Hepatocyte (in vitro differentiated cells): ENCODE data around the gene SLX1A. TPM values are rescaled to one million over a fixed set of nuclear protein-coding genes. Genes with fewer than 3 reads are reported as not detected.

Source experiments
- DNase-seq: peaks from one replicate; pipeline ENCODE4 v3.0.0-alpha.2; 2016; ENCODE audit warnings: low spot score
- H2AFZ ChIP-seq: fragments of 200-600 bp; sonication (generic); 2 replicates; pipeline ENCODE4 v1.6.0; 2016; ENCODE audit warnings: antibody characterized with exemption, mild to moderate bottlenecking
- H3K27ac ChIP-seq: fragments of 200-600 bp; sonication (generic); 2 replicates; pipeline ENCODE4 v1.5.1; 2016; ENCODE audit warnings: mild to moderate bottlenecking
- H3K27me3 ChIP-seq: fragments of 200-600 bp; sonication (generic); 2 replicates; pipeline ENCODE4 v1.6.1; 2016
- H3K36me3 ChIP-seq: fragments of 200-600 bp; sonication (generic); replicated peaks from 2 replicates; pipeline ENCODE4 v1.5.1; 2016; ENCODE audit warnings: low read depth; ENCODE audit not compliant: insufficient read depth
- H3K4me1 ChIP-seq: fragments of 200-600 bp; sonication (generic); 2 replicates; pipeline ENCODE4 v1.5.1; 2016; ENCODE audit warnings: mild to moderate bottlenecking, moderate library complexity; ENCODE audit not compliant: insufficient read depth
- H3K4me2 ChIP-seq: fragments of 200-600 bp; sonication (generic); 2 replicates; pipeline ENCODE4 v1.6.0; 2016
- H3K4me3 ChIP-seq: fragments of 200-600 bp; sonication (generic); 2 replicates; pipeline ENCODE4 v1.5.1; 2016; ENCODE audit warnings: mild to moderate bottlenecking
- H3K79me2 ChIP-seq: fragments of 200-600 bp; sonication (generic); 2 replicates; pipeline ENCODE4 v1.6.0; 2017; ENCODE audit warnings: mild to moderate bottlenecking
- H3K9me2 ChIP-seq: fragments of 200-600 bp; sonication (generic); replicated peaks from 2 replicates; pipeline ENCODE4 v1.6.0; 2017; ENCODE audit warnings: mild to moderate bottlenecking; ENCODE audit not compliant: insufficient read depth
- H3K9me3 ChIP-seq: fragments of 200-600 bp; sonication (generic); 2 replicates; pipeline ENCODE4 v1.5.1; 2016; ENCODE audit warnings: low read depth, mild to moderate bottlenecking
- H4K20me1 ChIP-seq: fragments of 200-600 bp; sonication (generic); 2 replicates; pipeline ENCODE4 v1.6.0; 2016; ENCODE audit warnings: mild to moderate bottlenecking; ENCODE audit not compliant: insufficient read depth, poor library complexity, severe bottlenecking
- CTCF ChIP-seq: fragments of 200-600 bp; sonication (generic); IDR thresholded peaks from 2 replicates; pipeline ENCODE4 v1.5.1; 2016; ENCODE audit warnings: antibody characterized with exemption, mild to moderate bottlenecking; ENCODE audit not compliant: poor library complexity
- EZH2 ChIP-seq: fragments of 200-600 bp; sonication (generic); IDR thresholded peaks from 2 replicates; pipeline ENCODE4 v1.6.1; 2016; ENCODE audit warnings: antibody characterized with exemption, mild to moderate bottlenecking, borderline replicate concordance
- EZH2phosphoT487 ChIP-seq: fragments of 200-600 bp; sonication (generic); IDR thresholded peaks from one replicate; pipeline ENCODE4 v1.6.1; 2018; ENCODE audit warnings: antibody characterized with exemption, mild to moderate bottlenecking, low read depth, moderate library complexity; ENCODE audit not compliant: unreplicated experiment, severe bottlenecking
- WGBS: methylation state at CpG from one replicate; pipeline ENCODE4 v1.1.6; 2016; ENCODE audit warnings: low lambda C conversion rate; ENCODE audit errors: missing lambda C conversion rate; 5-methylcytosine and 5-hydroxymethylcytosine counted together
- polyA plus RNA-seq: library from polyadenylated mRNA; unstranded; fragments of >200 nt; fragmentation: Nextera tagmentation; extraction: Ambion mirVana; gene quantifications from 2 replicates; pipeline ENCODE4 v1.2.1, GENCODE V29; 2016
- total RNA-seq: library from RNA; depleted of rRNA; stranded (reverse); fragments of >200 nt; gene quantifications from 2 replicates; pipeline ENCODE4 v1.2.3, GENCODE V29; 2014

SLX1A gene
- total and polyA plus RNA-seq, 2 experiments from 2014 or later: 25.1 to 111 TPM

GRCh38 chr16:30183233-30184095, 10.2 kb upstream of the SLX1A start, which contains the start of gene CORO1A:
TSS of gene CORO1A (plus strand) at chr16:30183602. CDS start at chr16:30185210, 1,608 bp downstream.
- WGBS: 1% methylated on average over 19 of the region's 81 CpGs
- no peaks in the 10 kb centered on the region for H3K4me1 ChIP-seq
- no peaks in the 10 kb centered on the region for H3K27me3 ChIP-seq
- no peaks in the 10 kb centered on the region for H3K36me3 ChIP-seq
- TF ChIP-seq EZH2phosphoT487 (no peak), CTCF (no peak), EZH2 (no peak)
- no peaks in the 10 kb centered on the region for H4K20me1 ChIP-seq
- H3K27ac ChIP-seq: peak within 1 kb of the TSS; percentile 62
- H3K9me2 ChIP-seq: no peaks in the 10 kb centered on the region
- DNase-seq: peak; percentile 91
- H3K4me2 ChIP-seq: peak within 1 kb of the TSS; percentile 87
- peak within 1 kb of the TSS; percentile 84 for H2AFZ ChIP-seq
- peak within 1 kb of the TSS; percentile 54 for H3K4me3 ChIP-seq
- no peaks in the 10 kb centered on the region for H3K9me3 ChIP-seq
- H3K79me2 ChIP-seq: no peaks in the 10 kb centered on the region

GRCh38 chr16:30184096-30184890, 9.4 kb upstream of the SLX1A start:
- Histone ChIP-seq H3K36me3 (no peaks in the 10 kb centered on the region), H2AFZ (no peak overlapping the region), H3K27me3 (no peaks in the 10 kb centered on the region), H4K20me1 (no peaks in the 10 kb centered on the region), H3K4me2 (peak overlapping the region; percentile 87), H3K27ac (no peak overlapping the region), H3K4me3 (no peak overlapping the region), H3K79me2 (no peaks in the 10 kb centered on the region), H3K4me1 (no peaks in the 10 kb centered on the region), H3K9me3 (no peaks in the 10 kb centered on the region), H3K9me2 (no peaks in the 10 kb centered on the region)
- WGBS: 73% methylated on average over 24 of the region's 24 CpGs
- DNase-seq: no peak
- no peak for TF ChIP-seq EZH2phosphoT487
- no peak for TF ChIP-seq EZH2
- TF ChIP-seq CTCF: no peak

GRCh38 chr16:30184891-30185682, 8.6 kb upstream of the SLX1A start:
- H3K36me3 ChIP-seq: no peaks in the 10 kb centered on the region
- H3K4me2 ChIP-seq: no peak overlapping the region
- DNase-seq: no peak
- H3K79me2 ChIP-seq: no peaks in the 10 kb centered on the region
- H3K27ac ChIP-seq: no peak overlapping the region
- WGBS: 87% methylated on average over 13 of the region's 13 CpGs
- H3K9me3 ChIP-seq: no peaks in the 10 kb centered on the region
- no peak overlapping the region for H3K4me3 ChIP-seq
- TF ChIP-seq CTCF (no peak), EZH2 (no peak), EZH2phosphoT487 (no peak)
- H2AFZ ChIP-seq: no peak overlapping the region
- no peaks in the 10 kb centered on the region for H3K4me1 ChIP-seq
- no peaks in the 10 kb centered on the region for H4K20me1 ChIP-seq
- no peaks in the 10 kb centered on the region for H3K27me3 ChIP-seq
- H3K9me2 ChIP-seq: no peaks in the 10 kb centered on the region
